Liver (tissue), 9 donors: ENCODE data around the gene CEP162. TPM values are rescaled to one million over a fixed set of nuclear protein-coding genes. Genes with fewer than 3 reads are reported as not detected.

Source experiments
- DNase-seq: peaks from one replicate; pipeline ENCODE4 v3.0.0-alpha.2; 2017; ENCODE audit warnings: low spot score
- H3K27ac ChIP-seq, 2 donors: one replicate each; pipeline ENCODE4 v1.7.0; 2013; ENCODE audit warnings: inconsistent platforms in 2 of 2, low read length in 2 of 2, control low read depth in 1 of 2, low read depth in 1 of 2, mild to moderate bottlenecking in 1 of 2
- H3K27me3 ChIP-seq, 4 donors: one replicate each; pipeline versions ENCODE4 v1.6.1 to v1.7.0; 2013; ENCODE audit warnings: low read length in 3 of 4, inconsistent platforms in 1 of 4, mild to moderate bottlenecking in 1 of 4, moderate library complexity in 1 of 4; ENCODE audit not compliant: control insufficient read depth in 4 of 4, insufficient read depth in 4 of 4
- H3K36me3 ChIP-seq, 4 donors: one replicate each; pipeline versions ENCODE4 v1.6.1 to v1.7.0; 2013; ENCODE audit warnings: low read length in 3 of 4, mild to moderate bottlenecking in 3 of 4, low read depth in 1 of 4, moderate library complexity in 1 of 4; ENCODE audit not compliant: control insufficient read depth in 4 of 4, insufficient read depth in 3 of 4
- H3K4me1 ChIP-seq, 4 donors: one replicate each; pipeline versions ENCODE4 v1.6.1 to v1.7.0; 2013; ENCODE audit warnings: low read length in 3 of 4, mild to moderate bottlenecking in 3 of 4, moderate library complexity in 1 of 4; ENCODE audit not compliant: control insufficient read depth in 4 of 4, insufficient read depth in 4 of 4
- H3K4me3 ChIP-seq, 3 donors: one replicate each; pipeline versions ENCODE4 v1.6.1 to v1.7.0; 2013; ENCODE audit warnings: low read length in 3 of 3, control low read depth in 1 of 3, low read depth in 1 of 3, mild to moderate bottlenecking in 1 of 3
- H3K9ac ChIP-seq, 2 donors: one replicate each; pipeline ENCODE4 v1.7.0; 2013; ENCODE audit warnings: low read length in 2 of 2, mild to moderate bottlenecking in 2 of 2, moderate library complexity in 2 of 2, control low read depth in 1 of 2, low read depth in 1 of 2
- H3K9me3 ChIP-seq, 4 donors: one replicate each; pipeline versions ENCODE4 v1.6.1 to v1.7.0; 2013; ENCODE audit warnings: low read length in 3 of 4; ENCODE audit not compliant: control insufficient read depth in 4 of 4
- ATF3 ChIP-seq: IDR thresholded peaks from 2 replicates; pipeline ENCODE4 v1.6.1; 2016; ENCODE audit warnings: antibody characterized with exemption
- CTCF ChIP-seq: fragments of 150-350 bp; IDR thresholded peaks from 2 replicates; pipeline ENCODE4 v1.5.1; 2017; ENCODE audit warnings: improper control_type of control experiment, low read depth, low read length; ENCODE audit not compliant: missing input control
- EGR1 ChIP-seq, 2 donors: IDR thresholded peaks; 2 replicates each; pipeline ENCODE4 v1.6.1; 2016 to 2018; ENCODE audit warnings: antibody characterized with exemption in 2 of 2, low read depth in 2 of 2
- FOXA1 ChIP-seq: IDR thresholded peaks from 2 replicates; pipeline ENCODE4 v1.6.1; 2016; ENCODE audit warnings: antibody characterized with exemption
- FOXA2 ChIP-seq: IDR thresholded peaks from 2 replicates; pipeline ENCODE4 v1.6.1; 2016; ENCODE audit warnings: antibody characterized with exemption
- HNF4A ChIP-seq, 2 donors: conservative IDR thresholded peaks; 2 replicates each; pipeline ENCODE4 v1.6.1; 2016; ENCODE audit warnings: antibody characterized with exemption in 2 of 2, mild to moderate bottlenecking in 2 of 2
- HNF4G ChIP-seq: IDR thresholded peaks from 2 replicates; pipeline ENCODE4 v1.6.1; 2016; ENCODE audit warnings: antibody characterized with exemption
- JUND ChIP-seq, 2 donors: IDR thresholded peaks; 2 replicates each; pipeline ENCODE4 v1.6.1; 2016; ENCODE audit warnings: antibody characterized with exemption in 2 of 2
- MAX ChIP-seq: IDR thresholded peaks from 2 replicates; pipeline ENCODE4 v1.6.1; 2016; ENCODE audit warnings: antibody characterized with exemption
- NR2F2 ChIP-seq: IDR thresholded peaks from 2 replicates; pipeline ENCODE4 v1.6.1; 2016; ENCODE audit warnings: antibody characterized with exemption
- RAD21 ChIP-seq, 2 donors: IDR thresholded peaks; 2 replicates each; pipeline ENCODE4 v1.6.1; 2016; ENCODE audit warnings: antibody characterized with exemption in 2 of 2, mild to moderate bottlenecking in 2 of 2
- REST ChIP-seq: IDR thresholded peaks from 2 replicates; pipeline ENCODE4 v1.6.1; 2016; ENCODE audit warnings: antibody characterized with exemption, mild to moderate bottlenecking
- RXRA ChIP-seq, 2 donors: IDR thresholded peaks; 2 replicates each; pipeline ENCODE4 v1.6.1; 2017 to 2018; ENCODE audit warnings: antibody characterized with exemption in 2 of 2, mild to moderate bottlenecking in 1 of 2
- SP1 ChIP-seq: IDR thresholded peaks from 2 replicates; pipeline ENCODE4 v1.6.1; 2018; ENCODE audit warnings: antibody characterized with exemption, mild to moderate bottlenecking
- TAF1 ChIP-seq: conservative IDR thresholded peaks from 2 replicates; pipeline ENCODE4 v1.6.1; 2016; ENCODE audit warnings: antibody characterized with exemption, mild to moderate bottlenecking
- YY1 ChIP-seq: IDR thresholded peaks from 2 replicates; pipeline ENCODE4 v1.6.1; 2016; ENCODE audit warnings: antibody characterized with exemption, mild to moderate bottlenecking
- WGBS: extraction: QIAGEN DNeasy Blood & Tissue Kit; methylation state at CpG from one replicate; pipeline ENCODE4 v1.1.7; 2013; 5-methylcytosine and 5-hydroxymethylcytosine counted together
- polyA plus RNA-seq, 2 donors: library from polyadenylated mRNA; stranded (reverse) in 1 of 2; unstranded in 1 of 2; fragments of 200-250 nt in 1 of 2; fragments of >200 nt in 1 of 2; fragmentation: Nextera tagmentation in 1 of 2; extraction: Ambion mirVana in 1 of 2; gene quantifications; one replicate each; pipeline versions ENCODE4 v1.2.1 to v1.2.3, GENCODE V29; 2013 to 2015
- total RNA-seq, 2 donors: library from RNA; depleted of rRNA; stranded (reverse); fragments of >200 nt; gene quantifications; one replicate each; pipeline ENCODE4 v1.2.3, GENCODE V29; 2014
- donor health status: healthy.
- donor health status: healthy.
- donor health status: healthy.
- donor health status: healthy.
- donor health status: healthy.

CEP162 gene
- total and polyA plus RNA-seq, 4 donors, result 0.87 to 4.4 (median 2.6) TPM

- TF ChIP-seq MAX (no peak), FOXA2 (no peak), REST (no peak), ATF3 (no peak), SP1 (no peak), CTCF (no peak), NR2F2 (no peak), TAF1 (no peak), YY1 (no peak)
- H3K4me1 ChIP-seq, result no peaks in the 10 kb centered on the region
- H3K27me3 ChIP-seq, result no peaks in the 10 kb centered on the region
- no peaks in the 10 kb centered on the region for H3K9me3 ChIP-seq
- H3K27ac ChIP-seq, result no peak overlapping the region
- DNase-seq, result no peak
- no peak overlapping the region for H3K4me3 ChIP-seq
- no peaks in the 10 kb centered on the region for H3K36me3 ChIP-seq
- WGBS, result 76% methylated on average over 3 of the region's 3 CpGs
- no peak overlapping the region for H3K9ac ChIP-seq
These were observed 137.9 kb downstream of the CEP162 start for GRCh38 chr6:84089552-84089951.

GRCh38 chr6:84089081-84089480 lies 138.4 kb downstream of the CEP162 start:
- Histone ChIP-seq H3K27ac (no peak overlapping the region), H3K36me3 (no peaks in the 10 kb centered on the region), H3K4me3 (no peak overlapping the region), H3K27me3 (no peaks in the 10 kb centered on the region), H3K9me3 (no peaks in the 10 kb centered on the region), H3K9ac (no peak overlapping the region), H3K4me1 (no peaks in the 10 kb centered on the region)
- TF ChIP-seq HNF4G (no peak), TAF1 (no peak), EGR1 (IDR thresholded peaks at IDR 0.05; ENCODE audit: low read depth in 2 of 2) (no peak), FOXA1 (no peak), YY1 (no peak), FOXA2 (no peak), NR2F2 (no peak), ATF3 (no peak), SP1 (no peak), CTCF (no peak), RAD21 (IDR thresholded peaks at IDR 0.05) (no peak), JUND (IDR thresholded peaks at IDR 0.05) (no peak), RXRA (IDR thresholded peaks at IDR 0.05) (no peak), MAX (no peak), REST (no peak), HNF4A (conservative IDR thresholded peaks at IDR 0.05) (no peak)
- 72% methylated on average over 4 of the region's 4 CpGs for WGBS
- no peak for DNase-seq
